GM12892 (cell line): ENCODE measurements around the gene PGAP2.

ENCODE experiments used
- POLR2A ChIP-seq: IDR thresholded peaks from 2 replicates; pipeline ENCODE4 v1.6.1; 2011; ENCODE audit warnings: low read depth, low read length, control low read depth
- POLR2AphosphoS5 ChIP-seq: IDR thresholded peaks from 2 replicates; pipeline ENCODE4 v1.6.1; 2011; ENCODE audit warnings: low read depth, low read length, control low read depth
- TAF1 ChIP-seq: IDR thresholded peaks from 2 replicates; pipeline ENCODE4 v1.6.1; 2011; ENCODE audit warnings: low read depth, mild to moderate bottlenecking, control low read depth, low read length, borderline replicate concordance

DNA sequence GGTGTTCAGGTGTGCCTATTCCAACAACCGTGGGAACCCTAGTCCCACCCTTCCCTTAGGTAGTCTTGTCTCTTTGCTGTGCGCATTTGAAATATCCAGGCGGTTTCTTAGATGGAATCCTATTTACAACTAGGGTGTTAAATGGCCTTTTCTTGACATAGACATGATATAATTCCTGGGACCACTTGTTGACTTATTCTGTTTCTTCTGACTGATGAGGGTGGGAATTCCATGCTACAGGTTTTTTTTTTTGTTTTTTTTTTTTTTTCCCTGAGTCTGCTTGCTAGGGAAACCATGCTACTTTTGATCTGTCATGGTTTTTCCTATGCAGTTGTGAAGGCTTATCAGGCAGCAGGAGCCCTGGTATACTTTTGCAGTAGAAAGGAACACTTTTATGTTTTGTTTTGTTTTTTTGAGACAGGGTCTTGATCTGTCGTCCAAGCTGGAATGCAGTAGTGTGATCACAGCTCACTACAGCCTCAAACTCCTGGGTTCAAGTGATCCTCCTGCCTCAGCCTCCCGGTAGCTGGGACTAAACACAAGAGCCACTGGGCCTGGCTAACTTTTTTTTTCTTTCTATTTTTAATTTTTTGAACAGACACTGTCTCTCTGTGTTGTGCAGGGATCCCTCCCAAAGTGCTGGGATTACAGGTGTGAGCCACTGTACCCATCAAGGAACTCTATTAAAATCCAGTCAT lies 48.6 kb downstream of the PGAP2 start:
- no peak for TF ChIP-seq POLR2A
- no peak for TF ChIP-seq POLR2AphosphoS5
- TF ChIP-seq TAF1: no peak
